Stimulated activated CD4-positive, alpha-beta T cell treated with anti-CD3 and anti-CD28 coated beads, Interleukin-15, amount 100 ng/mL, for 48 hours (primary cell): Measurements from ENCODE around the gene DNAL1.
"Not testable (repeated sequence)": the region's sequence is repeated elsewhere in the genome, so short reads cannot be mapped to it uniquely, and the experiment has no call there.

Experiments used
- DNase-seq, 2 donors: peaks; one replicate each; pipeline ENCODE4 v3.0.0-alpha.2; 2020; ENCODE audit warnings: low read depth in 2 of 2

Gene DNAL1

GRCh38 chr14:73640796-73641365 is 3.9 kb upstream of the DNAL1 start:
- no peak for DNase-seq

- no peak for DNase-seq
Observed at GRCh38 chr14:73645248-73645610, 443 bp downstream of the DNAL1 start.

DNA sequence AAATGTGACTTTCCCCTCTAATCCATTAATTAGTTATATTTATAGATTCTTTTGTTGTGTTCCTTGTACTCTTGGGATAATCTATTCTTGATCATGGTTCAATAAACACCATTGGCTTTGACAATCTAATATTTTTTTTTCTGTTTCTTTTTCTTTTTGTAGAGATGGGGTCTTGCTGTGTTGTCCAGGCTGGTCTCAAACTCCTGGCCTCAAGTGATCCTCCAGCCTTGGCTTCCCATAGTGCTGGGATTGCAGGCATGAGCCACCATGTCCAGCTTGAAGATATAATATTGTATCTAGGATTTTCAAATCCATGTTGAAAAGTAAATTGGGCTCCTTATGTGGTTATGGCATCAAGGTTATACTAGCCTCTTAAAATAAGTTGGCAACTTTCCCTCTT is 6.2 kb downstream of the DNAL1 start:
- DNase-seq, result no peak

DNA sequence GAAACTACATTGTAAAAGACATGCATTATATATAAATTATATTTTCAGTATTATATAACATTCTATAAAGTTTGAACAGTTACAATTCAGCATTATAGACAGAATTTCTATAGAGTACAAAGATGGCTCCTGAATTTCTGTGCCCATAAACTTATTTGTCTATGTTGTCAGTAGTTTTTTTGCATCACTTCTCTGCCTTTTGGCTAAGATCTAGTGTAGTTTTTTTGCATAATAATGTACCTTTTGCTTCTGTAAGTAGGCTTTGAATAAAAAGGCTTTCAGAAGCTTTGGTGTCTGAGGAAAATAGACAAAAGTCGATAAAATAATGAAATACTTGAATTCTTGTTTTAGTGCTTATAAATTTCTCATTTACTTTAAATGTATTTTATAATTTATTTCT is 11.1 kb downstream of the DNAL1 start:
- DNase-seq, result no peak

- not testable (repeated sequence) for DNase-seq
Observed at GRCh38 chr14:73659202-73659601, 14.4 kb downstream of the DNAL1 start.

DNA sequence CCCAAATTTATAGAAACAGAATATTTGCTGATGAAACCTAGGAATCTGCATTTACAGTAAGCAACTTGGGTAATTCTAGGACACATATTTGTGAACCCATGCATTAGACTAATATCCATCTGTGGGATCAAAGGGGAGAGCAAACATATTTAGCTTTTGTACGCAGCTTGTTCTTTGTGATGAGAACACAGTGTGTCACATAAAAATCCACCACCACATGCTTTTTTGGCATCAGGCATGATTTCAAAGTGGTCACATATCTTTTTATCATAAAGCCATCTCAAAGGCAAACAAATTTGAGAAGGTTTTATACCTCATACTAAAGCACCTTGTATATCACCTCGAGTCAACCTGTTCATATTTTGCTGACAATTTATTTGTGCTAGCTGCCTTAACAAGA is 15.7 kb downstream of the DNAL1 start:
- no peak for DNase-seq

DNA sequence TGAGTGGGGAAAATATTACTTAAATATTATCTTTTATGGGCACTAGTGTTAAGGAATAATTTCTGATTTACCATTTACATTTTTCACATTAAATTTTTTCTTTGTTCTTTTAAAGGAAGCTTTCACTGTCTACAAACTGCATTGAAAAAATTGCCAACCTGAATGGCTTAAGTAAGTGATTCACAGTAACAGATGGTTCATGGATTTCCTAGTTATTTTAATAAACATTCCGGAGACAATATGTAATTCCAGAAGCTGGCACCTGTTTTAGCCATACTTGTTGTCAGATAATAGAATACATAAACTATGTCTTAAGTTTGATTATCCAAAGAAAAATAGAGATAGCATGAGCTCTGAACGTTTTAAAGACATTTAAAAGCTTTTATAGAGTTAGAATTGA is 17.1 kb downstream of the DNAL1 start:
- no peak for DNase-seq

DNA sequence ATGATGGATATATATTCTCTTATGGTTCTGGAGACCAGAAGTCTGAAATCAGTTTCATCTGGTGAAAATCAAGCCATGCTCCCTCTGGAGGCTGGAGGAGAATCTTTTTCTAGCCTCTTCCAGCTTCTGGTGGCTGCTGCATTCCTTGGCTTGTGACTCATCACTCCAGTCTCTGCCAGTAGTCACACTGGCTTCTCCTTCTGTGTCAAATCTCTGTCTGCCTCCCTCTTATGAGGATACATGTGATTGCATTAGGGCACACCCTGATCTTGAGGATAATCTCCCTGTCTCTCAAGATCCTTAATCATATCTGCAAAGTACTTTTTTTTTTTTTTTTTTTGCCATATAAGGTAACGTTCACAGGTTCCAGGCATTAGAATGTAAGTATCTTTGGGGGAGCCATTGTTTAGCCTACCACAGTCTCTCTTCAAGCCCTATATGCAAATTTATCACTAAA is 17.7 kb downstream of the DNAL1 start:
- DNase-seq, result no peak

DNA sequence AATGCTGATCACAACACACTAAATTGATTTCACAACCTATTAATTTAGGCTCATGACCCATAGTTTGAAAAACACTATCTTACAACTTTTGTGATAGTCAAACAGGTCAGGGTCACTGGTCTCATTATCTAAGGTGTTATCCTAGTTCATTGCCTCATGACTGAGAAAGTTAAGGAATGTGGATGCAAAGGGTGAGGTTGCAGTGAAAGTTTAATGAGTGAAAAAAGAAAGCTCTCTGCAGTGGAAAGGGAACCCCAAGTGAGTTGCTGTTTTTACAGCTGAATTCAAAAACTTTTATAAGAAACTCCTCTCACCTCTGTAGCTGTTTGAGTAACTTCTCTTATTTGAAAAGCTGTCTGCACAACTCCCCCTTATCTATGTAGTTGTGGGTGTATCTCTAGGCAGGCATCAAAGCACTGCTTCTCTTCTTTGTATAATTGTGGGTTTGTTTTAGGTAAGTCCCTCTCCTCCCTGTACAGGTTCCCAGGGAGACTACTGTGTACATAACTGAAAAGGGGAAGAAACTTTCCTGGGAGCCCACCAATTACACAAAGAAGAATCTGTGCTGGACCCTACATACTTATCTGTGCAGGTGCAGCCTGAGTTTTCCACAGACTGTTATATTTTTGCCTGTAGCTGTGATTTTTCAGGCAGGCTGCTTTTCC is 18.9 kb downstream of the DNAL1 start:
- no peak for DNase-seq

DNA sequence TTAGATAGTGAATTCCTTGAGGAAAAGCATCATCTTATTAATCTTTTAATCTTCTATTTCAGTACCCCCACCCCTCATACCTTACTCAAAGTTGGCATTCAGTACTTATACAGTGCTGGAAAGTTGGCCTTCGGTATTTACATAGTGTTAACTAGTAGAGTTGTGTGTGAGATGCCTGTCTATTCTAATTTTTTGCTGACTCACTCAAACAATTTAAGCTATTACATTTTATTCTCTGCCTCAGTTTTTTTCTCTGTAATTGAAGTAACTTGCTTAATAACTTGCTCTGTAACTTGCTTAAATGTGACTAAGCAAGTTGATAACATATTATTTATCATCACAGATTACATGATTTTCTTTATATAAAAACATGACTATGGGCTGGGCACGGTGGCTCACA is 20.3 kb downstream of the DNAL1 start:
- no peak for DNase-seq

- DNase-seq, result no peak
Observed at GRCh38 chr14:73666583-73666982, 21.8 kb downstream of the DNAL1 start.

DNA sequence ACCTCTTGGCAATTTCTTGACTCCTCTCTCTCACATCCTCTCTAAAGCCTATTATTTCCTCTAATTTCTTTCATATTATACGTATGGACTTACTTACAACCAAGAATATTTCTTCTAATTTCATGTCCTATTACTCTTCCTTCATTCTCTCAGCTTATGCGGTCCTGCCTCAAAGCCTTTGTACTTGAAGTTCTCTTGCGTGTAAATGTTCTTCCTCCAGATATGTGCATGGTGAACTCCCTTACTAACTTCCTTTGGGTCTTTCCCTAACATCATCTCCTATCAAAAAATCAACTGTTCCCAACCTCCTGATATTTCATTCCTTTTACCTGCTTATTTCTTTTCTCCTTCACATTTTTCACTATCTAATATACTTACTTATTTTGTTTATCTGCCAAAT is 23.1 kb downstream of the DNAL1 start:
- DNase-seq, result no peak

GRCh38 chr14:73674986-73675385 is 30.2 kb downstream of the DNAL1 start:
- no peak for DNase-seq

DNA sequence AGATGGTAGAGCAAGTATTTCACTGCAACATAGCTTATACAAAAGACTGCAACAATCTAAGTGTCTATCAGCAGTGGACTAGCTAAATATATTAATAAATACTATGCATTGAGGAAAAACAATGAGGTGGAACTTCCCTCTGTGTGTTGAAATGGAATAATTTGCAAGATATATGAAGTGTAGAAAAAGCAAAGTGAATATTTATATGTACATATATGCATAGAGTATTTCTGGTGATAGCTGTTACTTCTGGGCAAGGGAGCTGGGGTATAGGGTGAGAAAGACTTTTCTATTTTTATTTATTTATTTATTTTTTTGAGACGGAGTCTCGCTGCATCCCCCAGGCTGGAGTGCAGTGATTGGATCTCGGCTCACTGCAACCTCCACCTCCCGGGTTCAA is 33.9 kb downstream of the DNAL1 start:
- DNase-seq, result no peak

GRCh38 chr14:73680821-73681220 is 36.0 kb downstream of the DNAL1 start:
- no peak for DNase-seq

GRCh38 chr14:73684627-73685026 is 39.8 kb downstream of the DNAL1 start:
- no peak for DNase-seq

DNA sequence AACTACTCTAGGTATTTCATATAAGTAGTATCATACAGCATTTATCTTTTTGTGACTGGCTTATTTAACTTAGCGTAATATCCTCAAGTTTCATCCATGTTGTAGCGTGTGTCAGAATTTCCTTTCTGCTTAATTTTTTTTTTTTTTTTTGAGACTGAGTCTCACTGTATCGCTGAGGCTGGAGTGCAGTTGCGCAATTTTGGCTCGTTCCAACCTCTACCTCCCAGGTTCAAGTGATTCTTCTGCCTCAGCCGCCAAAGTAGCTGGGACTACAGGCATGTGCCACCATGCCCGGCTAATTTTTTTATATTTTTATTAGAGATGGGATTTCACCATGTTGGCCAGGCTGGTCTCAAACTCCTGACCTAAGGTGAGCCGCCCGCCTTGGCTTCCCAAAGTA is 40.5 kb downstream of the DNAL1 start:
- DNase-seq, result no peak

GRCh38 chr14:73686901-73687300 is 42.1 kb downstream of the DNAL1 start:
- no peak for DNase-seq

DNA sequence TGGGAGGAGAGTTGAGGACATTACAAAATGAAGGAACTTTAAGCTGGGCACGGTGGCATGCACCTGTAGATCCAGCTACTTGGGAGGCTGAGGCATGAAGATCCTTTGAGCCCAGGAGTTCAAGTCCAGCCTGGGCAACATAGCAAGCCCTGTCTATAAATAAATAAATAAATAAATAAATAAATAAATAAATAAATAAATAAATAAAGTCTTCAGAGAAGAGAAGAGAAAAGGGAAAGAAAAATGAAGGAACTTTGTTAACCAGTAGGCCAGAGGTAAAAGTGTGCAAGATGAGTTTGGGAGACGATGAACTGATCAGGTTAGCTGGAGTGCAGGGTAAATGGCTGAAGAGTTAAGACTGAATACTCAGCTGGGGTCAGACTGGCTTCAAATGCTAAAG is 49.3 kb downstream of the DNAL1 start:
- no peak for DNase-seq

DNA sequence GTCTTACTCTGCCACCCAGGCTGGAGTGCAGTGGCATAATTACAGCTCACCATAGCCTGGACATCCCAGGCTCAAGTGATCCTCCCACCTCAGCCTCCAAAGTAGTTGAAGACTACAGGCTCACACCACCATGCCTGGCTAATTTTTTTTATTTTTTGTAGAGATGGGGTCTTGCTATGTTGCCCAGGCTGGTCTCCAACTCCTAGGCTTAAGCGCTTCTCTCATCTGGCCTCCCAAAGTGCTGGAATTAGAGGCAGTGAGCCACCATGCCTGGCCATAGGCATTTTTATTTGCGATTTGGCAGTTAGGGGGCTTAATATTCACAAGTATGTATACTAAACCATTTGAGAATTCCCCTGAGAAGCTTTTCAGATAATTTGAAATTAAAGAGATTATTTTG is 50.3 kb downstream of the DNAL1 start:
- no peak for DNase-seq

GRCh38 chr14:73695997-73696396 is 51.2 kb downstream of the DNAL1 start:
- DNase-seq, result no peak

DNA sequence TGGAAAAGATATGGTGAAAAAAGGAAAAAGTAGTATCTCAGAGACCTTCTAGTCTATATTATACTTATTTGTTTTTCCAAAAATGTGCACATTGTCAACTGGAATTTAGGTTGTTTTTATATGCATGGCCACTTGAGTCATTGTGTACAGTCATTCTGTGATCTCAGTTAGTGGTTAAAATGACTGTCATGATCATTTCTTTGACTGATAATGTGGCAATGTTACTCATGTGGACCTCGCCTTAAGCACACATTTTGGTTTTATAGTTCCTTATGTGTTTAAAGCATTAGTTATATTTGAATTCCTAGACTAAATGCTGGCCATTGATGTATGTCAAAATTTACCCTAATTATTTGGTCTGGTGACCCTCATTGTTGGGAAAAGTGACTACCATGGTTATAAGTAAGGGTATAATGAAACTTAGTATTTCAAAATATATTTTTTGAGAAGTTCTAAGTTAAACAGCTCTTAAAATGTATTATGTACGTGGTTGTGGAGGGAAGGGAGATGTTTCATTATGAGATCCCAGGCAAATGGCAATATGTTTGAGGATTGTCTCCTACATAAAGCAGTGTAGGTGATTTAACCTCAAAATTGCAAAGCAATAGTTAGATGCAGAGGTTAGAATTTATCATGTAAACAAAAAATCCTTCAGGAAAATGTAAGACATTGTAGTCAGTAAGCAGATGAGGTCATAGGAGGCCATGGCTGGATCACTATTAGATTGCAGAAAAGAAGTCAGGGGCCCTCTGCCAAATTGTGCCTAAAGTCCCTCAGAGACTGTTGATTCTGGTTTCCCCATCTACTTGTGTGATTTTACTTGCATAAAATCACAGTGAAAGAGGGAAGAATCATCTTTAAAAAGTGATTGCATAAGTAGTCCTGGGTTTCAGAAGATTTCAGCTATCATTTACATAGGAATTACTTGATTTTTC is 51.9 kb downstream of the DNAL1 start:
- DNase-seq, result no peak

GRCh38 chr14:73700325-73700724 is 55.5 kb downstream of the DNAL1 start:
- DNase-seq, result no peak
